AG09309 (cell line): ENCODE measurements around the gene PLPPR1.

Experiments used
- DNase-seq: peaks from one replicate; pipeline ENCODE4 v3.0.0-alpha.2; 2010; ENCODE audit warnings: low read depth
- H3K4me3 ChIP-seq: 2 replicates; pipeline ENCODE4 v1.5.1; 2011; ENCODE audit warnings: mild to moderate bottlenecking, low read depth, low read length, moderate library complexity; ENCODE audit not compliant: control insufficient read depth
- TF ChIP-seq, protein P1 (sequence below): IDR thresholded peaks from 2 replicates; pipeline ENCODE4 v1.5.1; 2011; ENCODE audit warnings: mild to moderate bottlenecking, low read depth, low read length, inconsistent platforms; ENCODE audit not compliant: insufficient read depth, control insufficient read depth; ENCODE audit errors: missing control alignments

PLPPR1 gene

DNA sequence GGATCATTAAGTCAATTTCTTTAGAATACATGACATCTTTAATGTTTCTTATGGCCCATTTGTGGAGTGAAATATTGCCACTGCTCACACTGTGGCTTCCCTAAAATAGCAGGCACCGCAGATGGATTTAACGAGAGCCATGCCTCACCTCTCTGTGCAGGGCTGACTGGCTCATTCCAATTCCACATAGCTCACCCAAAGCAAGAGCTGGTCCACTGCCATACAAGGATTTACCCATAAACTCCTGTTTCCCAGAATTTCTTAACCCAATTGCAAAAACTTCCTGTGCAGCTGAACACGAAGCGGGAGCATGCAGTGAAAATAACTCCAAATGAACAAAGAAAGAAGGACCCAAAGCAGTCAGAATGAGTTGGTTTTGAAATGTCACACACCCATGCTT lies 196.7 kb downstream of the PLPPR1 start:
- no peak for DNase-seq
- TF ChIP-seq, protein P1, sequence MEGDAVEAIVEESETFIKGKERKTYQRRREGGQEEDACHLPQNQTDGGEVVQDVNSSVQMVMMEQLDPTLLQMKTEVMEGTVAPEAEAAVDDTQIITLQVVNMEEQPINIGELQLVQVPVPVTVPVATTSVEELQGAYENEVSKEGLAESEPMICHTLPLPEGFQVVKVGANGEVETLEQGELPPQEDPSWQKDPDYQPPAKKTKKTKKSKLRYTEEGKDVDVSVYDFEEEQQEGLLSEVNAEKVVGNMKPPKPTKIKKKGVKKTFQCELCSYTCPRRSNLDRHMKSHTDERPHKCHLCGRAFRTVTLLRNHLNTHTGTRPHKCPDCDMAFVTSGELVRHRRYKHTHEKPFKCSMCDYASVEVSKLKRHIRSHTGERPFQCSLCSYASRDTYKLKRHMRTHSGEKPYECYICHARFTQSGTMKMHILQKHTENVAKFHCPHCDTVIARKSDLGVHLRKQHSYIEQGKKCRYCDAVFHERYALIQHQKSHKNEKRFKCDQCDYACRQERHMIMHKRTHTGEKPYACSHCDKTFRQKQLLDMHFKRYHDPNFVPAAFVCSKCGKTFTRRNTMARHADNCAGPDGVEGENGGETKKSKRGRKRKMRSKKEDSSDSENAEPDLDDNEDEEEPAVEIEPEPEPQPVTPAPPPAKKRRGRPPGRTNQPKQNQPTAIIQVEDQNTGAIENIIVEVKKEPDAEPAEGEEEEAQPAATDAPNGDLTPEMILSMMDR: no peak

DNA sequence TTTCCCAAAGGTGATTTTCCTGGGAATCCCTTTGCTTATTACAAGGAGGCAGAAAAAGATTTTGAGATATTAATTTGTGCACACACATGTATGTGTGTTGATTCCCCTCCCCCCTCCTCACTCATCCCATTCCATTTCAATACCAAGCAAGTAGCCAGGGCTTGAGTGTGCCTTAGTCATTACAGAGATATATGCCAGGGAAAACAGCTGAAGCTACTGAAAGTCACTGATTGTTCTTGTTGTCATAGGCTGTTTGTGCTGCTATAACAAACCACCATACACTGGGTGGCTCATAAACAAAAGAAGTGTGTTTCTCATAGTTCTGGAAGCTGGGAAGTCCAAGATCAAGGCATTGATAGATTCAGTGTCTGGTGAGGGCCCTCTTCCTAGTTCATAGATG lies 197.6 kb downstream of the PLPPR1 start:
- no peak for DNase-seq
- H3K4me3 ChIP-seq: no peak overlapping the region
- TF ChIP-seq, protein P1: no peak

More for the DNA sequence above, 196.7 kb downstream of the PLPPR1 start:
- H3K4me3 ChIP-seq: no peak overlapping the region

DNA sequence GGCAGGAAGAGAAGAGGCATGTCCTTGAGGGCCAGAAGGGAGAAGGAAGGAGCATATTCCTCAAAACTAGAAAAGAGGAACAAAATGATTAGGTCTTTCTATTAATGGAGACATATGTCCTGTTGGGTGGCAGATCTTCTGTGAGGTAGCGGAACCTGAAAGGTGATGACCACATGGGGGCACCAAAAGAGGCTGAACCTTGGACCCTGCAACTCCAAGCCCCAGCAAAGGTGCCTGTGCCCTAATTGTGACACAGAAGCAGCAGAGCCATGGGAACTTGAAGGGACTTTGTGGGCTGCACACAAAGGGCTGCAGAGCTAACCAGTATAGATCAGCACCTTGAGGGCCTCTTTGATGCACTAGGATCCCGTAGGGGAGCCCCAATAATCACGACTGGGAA lies 198.3 kb downstream of the PLPPR1 start:
- DNase-seq: no peak
- no peak overlapping the region for H3K4me3 ChIP-seq
- TF ChIP-seq, protein P1: no peak

DNA sequence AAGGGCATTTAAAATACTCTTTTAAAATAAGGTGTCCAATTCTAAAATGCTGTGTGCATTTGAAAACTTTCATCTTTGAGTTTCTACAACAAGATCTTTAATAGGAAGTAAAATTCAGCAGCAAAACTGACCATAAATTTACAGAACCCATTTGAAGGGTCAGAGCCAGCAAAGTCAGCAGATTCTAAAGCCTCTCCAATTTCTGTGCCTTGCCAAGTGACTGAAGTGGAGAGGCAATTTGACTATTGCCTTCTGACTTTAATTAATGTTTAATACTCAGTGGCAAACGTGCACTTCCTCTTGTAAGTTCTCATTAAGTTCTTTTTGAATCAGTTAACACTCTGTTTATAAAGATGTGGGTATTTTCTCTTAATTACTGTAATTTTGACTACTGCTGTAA lies 201.1 kb downstream of the PLPPR1 start:
- no peak for DNase-seq
- H3K4me3 ChIP-seq: no peak overlapping the region
- TF ChIP-seq, protein P1: no peak

DNA sequence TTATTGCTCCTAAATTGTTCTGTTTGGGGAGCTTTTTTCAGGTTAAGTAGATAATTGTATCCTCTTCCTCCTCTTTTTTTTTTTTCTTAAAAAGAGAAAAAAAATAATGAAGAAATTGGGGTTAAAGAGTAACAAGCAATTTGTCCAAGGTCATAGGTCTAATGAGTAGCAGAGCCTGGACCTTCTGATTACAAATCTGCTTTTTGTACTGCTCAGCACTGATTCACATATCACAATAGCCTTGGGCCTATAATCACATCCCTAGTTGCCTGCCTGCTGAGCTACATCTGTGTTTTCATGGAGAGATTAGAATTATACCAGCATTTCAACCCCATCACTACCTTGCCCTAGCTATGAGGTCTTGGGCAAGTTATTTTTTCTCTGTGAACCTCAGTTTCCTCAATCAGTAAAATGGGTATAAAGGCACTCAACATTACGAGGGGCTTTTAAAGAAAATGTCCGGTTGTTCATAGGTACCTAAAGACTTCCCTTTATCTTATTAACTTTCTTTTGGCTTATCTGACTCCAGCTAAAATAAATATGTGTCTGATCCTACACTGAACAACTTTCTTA lies 204.0 kb downstream of the PLPPR1 start:
- TF ChIP-seq, protein P1: no peak
- H3K4me3 ChIP-seq: no peak overlapping the region
- DNase-seq: no peak

- TF ChIP-seq, protein P1: no peak
- no peak for DNase-seq
Observed at GRCh38 chr9:101235105-101235866, 206.8 kb downstream of the PLPPR1 start.

More at GRCh38 chr9:101235105-101235866, 206.8 kb downstream of the PLPPR1 start:
- H3K4me3 ChIP-seq: no peak overlapping the region
